GM21619 (cell line): ENCODE results near the gene DGKB.

Experiments
- ATAC-seq: cut with Tn5 transposase; IDR thresholded peaks from one replicate; pipeline ENCODE4 v1.9.1; 2021; ENCODE audit not compliant: unreplicated experiment

Gene DGKB

DNA sequence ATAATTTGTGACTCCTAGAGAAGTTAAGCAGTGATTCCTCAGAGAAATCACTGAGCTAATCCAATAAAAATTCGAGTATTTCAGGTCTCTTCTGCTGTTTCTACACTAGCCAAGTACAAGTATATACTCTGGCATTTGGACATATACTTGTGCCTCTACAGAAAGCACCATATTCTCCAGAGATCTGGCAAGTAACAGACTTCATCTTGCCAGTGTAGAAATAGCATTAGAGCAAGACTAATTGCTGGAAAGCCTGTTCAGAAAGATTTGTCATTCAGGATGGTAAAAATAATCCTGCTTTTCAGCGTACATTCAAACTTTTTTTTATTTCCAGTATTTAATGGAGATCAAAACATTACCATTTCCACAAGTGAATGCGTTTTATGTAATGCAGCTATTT lies 502.3 kb downstream of the DGKB start:
- no peak for ATAC-seq

DNA sequence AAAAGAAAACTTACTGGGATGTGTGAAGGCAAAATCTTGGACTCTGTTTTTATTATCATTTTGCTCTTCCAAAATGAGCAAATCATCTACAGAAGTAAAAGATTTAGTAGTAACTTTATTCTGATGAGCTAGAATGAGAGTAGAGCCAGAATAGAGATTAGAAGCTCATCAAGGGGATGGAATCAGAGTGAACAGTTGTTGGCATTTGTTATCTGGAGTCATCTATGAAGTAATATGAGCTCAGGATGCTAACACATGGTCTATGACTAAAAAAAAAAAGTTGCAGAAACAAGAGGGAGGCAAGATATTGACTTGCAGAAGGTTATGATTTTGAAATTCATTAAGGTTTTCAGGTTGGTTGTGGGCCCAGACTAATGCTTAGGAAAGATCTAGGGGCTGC lies 504.0 kb downstream of the DGKB start:
- no peak for ATAC-seq

DNA sequence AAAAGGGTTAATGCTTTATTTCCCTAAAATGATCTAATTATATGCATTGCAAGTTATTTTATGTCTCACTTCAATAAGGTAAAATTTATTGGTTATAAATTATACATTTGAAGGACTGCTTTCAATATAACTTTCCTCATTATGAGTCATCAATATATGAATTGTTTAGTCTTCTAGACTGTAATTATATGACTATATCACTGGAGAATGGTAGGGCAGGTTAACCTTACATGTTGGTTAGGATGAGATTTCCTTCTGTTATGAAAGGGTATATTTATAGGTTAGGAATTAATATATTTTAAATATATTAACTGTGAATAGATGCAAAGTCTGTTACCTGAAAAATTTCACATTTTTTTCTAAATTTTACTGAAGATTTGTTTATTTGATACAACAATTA lies 506.7 kb downstream of the DGKB start:
- no peak for ATAC-seq

DNA sequence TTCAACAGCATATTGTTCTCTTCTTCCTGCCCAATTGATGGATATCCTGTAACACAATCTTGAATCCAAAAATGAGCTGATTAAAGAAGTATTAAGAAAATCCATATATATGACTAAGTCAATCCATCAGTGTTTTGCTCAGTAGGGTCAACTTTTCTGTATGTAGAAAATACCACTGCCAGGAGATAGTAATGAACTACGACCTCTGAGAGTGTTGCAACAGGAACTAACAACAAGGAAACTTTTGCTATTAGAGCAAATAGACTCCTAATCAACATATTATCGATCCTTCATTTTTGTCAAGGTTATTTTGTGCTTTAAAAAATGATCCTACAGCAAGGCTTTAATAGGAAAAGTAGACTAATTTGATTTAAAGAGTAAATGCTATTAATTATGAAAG lies 507.8 kb downstream of the DGKB start:
- no peak for ATAC-seq

DNA sequence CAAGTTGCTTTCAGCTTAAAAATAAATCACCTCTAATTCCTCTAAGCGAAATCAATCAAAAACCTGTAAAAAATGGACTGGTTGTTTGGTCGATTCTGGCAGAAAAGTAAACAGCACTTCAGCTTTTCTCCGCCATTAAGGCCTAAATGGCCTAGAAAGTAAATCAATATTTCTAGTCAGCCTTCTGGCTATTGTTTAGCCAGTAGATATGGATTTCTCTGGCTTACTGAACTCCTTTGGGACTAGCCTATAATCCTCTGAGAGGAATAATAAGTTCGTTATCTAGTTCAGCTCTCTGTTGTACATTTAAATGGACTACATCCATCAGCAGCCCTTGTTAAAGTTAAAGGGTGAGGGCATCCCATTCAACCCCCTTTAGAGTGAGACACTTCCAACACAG lies 513.0 kb downstream of the DGKB start:
- no peak for ATAC-seq

DNA sequence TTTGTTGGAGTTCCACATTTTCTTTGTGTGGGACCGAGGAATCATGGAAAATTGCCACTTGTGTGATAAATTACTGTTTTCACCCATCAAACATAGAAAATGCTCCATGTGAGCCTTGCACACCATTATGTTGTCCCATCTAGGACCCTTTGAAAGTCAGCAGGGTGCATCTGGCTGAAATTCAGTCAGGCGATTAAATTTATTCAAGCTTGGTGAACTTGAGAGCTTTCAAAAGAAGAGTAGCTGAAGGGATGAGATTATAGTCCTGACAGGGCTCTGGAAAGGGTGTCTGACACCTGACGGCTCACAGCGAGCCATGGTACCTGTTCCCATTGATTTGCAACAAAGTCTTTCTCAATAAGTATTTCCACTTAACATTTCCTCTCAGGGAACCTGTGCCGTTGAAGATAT lies 513.4 kb downstream of the DGKB start:
- no peak for ATAC-seq

DNA sequence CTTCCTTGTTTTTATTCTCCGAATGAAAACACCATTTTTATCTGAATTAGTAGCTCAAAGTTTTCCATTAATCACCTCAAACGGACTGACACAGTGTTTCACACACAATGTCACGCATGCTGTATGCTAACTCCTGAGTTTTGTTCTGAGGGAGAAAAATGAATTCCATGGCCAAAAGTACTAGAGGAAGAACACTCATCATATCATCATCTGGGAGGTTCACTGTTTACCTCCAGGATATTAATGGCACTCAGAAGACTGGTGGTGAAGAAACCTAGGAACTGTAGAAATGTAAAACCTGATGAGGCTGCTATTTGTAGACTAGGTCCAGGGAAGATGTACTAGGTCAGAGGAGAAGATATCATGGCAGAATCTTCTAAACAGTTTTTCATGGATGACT lies 517.5 kb downstream of the DGKB start:
- ATAC-seq: no peak

DNA sequence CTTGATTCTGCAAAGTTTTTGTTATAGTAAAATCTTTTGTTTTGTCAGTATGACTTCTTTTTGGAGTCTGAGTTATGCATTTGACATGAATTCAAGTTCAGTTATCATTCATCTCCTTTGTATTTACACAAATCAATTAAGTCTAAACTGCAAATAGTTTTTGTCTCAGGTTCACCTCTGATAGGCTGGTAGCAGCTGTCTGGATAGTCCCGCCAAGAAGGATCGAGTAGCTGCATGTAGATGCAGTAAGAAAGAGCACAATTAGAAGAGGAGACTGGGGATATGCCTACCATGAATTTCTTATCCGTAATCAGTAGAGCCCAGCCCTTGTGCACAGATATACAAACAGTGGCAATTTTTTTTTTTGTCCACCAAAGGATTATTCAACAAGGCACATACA lies 520.6 kb downstream of the DGKB start:
- no peak for ATAC-seq

DNA sequence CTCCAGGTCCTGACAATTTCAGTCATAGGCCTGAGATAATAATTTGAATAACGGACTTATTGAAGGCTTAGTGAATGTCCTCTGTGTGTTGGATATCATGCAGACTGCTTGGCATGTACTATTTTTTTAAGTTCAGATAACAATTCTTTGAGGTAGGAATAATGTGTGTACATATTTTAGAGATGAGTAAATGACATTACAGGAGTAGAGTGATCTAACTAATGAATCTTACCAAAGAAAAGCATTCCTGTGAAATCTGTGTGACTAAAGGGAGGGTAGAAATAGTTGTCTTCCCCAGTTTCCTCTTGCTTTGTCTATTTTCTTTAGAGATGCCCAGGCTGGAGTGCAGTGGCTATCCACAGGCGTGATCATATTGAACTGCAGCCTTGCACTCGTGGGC lies 521.2 kb downstream of the DGKB start:
- no peak for ATAC-seq

DNA sequence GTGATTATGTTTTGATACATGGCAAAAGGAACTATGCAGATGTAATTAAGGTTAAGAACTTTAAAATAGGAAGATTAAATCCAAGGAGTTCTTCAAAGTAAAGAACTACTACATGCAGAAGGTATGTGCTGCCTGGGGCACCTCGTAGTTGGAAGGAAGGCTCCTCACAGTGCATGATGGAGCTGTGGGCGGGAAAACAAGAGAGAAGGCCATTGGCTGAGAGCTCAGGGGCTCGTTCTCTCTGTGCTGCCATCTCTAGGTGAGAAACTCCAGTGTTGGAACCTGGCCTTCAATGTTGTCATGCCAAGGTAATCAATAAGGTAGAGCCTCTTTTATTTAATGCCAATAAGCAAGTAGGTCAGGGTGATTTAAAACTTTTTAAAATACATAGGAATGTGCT lies 521.7 kb downstream of the DGKB start:
- ATAC-seq: no peak

DNA sequence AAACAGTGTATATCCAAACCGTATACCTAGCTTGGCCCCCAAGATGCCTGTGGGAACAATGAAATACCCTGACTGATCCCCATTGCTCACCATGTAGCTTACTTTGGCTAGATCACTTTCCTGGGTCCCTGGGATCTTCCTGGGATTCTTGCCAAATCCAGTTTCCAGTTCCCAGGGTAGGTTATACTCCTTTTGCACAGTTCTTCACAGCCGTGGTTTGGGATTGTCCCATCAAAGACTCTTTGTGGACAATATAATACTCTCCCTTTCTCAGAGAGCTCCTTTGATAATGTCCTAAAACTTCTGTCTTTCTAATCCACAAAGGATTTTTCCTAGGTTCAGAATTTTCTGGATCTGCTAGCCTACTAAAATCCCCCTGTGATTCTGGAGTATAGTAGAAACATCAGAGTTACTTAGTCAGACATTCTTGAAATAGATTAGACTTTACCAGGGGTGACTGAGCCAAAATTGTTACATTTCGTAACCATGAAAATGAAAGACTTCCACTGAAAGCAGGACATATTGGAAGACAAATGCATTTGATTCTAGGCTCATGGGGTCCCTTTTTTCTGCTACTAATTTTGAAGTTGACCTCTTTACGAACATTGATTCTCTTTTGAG lies 524.8 kb downstream of the DGKB start:
- ATAC-seq: no peak

DNA sequence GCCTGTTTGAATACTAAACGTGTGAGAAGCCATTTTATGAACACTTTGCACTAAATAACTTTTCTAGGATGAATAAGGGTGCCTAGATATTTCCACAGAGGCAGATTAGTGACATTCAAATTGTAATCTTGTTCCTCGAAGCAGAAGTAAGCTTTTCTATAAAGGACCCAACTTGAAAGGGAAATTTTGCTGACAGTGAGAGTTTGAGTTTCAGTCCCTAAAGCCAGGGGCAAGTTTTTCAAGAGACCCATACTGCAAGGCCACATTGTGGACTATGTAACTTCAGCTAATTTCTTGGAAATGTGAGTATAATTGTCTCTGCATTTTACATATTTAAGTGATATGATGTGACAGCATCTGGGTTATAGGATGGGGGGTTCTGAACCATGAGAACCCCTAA lies 525.8 kb downstream of the DGKB start:
- ATAC-seq: no peak

DNA sequence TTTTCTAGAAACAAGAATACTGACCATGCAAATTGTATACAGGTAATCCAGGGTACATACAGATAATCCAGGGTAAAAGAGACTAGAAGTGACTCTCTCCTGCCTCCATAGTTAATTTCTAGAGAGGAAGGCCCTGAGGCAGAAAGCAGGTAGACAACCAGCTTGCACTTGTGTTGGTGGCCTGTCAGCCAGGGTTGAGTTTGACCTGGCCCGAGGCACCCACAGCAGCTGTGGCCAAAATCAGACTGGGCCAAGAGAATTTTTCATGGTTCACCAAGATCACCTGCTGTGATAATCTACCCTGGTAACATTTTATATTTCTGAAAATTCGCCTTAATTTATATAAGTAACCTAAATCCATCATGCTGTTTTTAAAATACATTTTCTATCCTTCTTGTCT lies 526.6 kb downstream of the DGKB start:
- ATAC-seq: no peak

DNA sequence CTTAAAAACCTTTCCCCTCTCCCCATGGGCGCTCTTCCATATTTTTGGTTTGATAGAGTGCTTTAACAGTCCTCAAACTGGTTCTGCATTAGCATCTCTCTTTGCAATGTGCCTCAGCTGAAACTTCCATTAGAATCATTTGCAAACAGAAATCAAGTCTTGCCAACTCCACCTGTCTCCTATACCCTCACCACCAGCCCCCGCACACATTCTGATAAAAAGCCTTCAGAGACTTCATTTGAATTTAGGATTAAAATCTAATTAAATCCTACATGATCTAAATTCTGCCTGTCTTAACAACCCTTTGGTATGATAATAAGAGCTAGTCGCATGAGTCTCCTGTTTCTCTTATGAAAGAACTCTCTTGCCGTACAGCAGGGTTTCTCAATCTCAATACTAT lies 528.2 kb downstream of the DGKB start:
- ATAC-seq: no peak

DNA sequence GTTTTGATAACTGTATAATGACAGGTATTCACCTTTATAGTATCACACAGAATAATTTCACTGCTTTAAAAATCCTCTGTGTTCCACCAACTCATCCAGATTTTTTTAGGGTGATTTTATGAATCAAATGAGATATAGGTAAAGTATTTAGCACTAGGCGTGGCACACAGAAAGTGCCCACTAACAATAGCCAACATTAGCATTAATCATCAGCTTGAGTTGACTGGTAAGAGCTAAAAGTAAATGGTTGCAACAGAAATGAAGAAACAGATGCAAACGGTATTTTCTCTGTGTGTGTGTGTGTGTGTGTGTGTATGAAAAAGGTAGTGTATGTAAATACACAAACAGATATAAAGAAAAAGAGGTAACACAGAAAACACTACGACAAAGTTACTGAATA lies 534.3 kb downstream of the DGKB start:
- ATAC-seq: no peak

DNA sequence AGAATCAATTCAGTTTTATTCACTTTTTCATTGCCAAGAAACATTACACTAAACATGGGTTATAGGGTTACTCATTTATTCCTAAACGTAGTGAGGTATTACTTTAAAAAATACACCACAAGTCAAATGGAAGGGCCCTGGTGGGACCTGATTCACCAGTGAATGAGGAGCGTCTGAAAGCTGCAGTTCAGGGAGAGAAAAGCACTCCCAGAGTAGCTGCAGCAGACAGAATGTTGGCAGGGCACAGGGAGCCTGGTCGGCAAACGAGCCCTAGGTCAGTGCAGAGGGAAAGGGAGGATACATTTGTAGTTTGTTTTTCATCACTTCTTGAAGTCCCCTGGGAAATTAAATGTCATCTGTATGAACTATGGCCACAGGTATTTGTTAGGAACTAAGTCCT lies 551.4 kb downstream of the DGKB start:
- no peak for ATAC-seq

DNA sequence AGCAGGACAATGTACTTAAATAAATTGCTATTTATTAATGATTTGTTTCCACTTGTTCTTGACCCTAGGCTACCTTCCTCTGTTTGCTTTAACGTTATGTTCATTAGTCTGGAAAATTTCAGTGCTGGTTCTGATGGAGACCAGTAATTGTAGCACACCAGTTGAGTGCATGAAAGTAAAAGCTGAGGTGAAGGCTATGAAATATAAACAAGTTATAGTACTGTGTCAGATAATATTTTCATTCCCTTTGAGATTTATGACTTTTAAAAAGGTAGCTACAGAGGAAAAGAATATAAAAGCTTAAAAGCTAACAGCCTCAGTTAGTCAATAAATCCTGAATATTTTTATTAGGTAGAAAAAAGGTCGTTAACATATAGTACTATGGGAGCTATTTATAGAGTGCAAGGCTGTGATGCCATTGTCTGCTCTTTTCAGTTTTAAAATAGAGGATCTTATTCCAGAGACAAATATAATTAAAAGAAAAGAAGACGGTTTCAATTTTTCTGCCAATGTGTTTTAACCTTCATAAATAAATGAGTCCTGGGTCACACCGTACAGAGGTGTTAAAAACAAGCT lies 561.3 kb downstream of the DGKB start:
- ATAC-seq: no peak

DNA sequence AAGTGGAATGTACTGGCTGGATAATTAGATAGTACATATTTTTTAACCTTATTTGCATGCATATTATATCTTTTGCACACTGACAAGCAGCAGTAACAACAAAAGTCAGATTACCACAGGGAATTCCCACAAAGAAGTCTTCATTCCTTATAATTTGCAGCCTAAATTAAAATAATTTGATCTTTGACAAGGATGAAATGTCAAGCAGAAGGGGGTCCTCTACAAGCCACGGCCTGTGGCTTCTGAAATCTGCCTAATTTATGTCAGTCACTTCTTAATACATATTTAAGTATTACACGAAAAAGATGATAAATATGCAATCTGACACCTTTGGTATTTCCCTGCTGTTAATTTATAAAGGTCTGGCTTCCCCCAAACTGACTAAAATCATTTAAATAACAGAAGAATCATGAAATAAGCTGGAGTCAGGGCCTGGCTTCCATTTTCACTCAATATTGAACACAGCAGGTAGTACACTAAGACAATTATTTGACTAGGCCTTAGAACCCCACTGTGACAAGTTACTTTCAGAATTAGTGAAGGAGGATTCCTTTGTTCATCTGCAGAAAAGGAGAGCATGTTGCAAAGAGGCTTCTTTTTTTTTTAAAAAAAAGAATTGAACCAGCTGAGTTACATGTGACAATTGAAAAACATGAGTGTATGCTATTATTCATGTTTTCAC lies 562.0 kb downstream of the DGKB start:
- ATAC-seq: no peak

DNA sequence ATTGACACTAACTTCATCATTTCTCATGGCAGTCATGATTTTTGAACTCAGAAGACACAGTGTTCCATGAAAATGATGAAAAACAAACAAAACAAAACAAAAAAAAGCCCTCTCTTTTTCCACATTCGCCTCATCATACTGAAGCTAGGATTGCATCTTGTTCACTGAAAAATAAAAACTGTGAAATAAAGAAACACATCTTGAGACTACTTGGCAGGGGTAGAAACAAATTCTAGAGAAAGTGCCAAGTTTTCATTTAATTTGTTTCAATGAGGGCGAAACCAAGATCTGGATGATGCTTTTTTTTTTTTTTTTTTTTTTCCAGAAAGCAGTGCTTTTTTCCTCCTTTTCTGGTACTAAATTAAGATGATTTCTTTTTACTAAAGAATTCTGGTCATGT lies 562.7 kb downstream of the DGKB start:
- no peak for ATAC-seq

DNA sequence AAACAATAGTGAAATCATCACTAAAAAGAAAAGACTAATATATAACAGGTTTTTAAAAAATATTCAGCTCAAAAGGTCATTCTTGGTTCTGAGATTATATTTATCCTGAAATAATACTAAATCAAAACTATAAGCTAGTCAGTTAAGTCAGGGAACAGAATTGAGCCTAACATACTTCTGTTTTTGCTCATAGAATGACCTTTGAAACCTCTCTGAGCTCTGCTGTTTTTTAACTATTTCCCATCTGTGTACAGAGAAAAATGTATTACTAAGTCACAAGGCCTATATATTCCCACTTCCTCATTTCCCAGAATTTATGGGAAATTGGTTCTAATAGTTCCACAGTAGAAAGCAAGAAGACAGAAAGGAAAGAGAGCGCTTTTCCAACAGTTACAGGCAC lies 566.3 kb downstream of the DGKB start:
- ATAC-seq: no peak

DNA sequence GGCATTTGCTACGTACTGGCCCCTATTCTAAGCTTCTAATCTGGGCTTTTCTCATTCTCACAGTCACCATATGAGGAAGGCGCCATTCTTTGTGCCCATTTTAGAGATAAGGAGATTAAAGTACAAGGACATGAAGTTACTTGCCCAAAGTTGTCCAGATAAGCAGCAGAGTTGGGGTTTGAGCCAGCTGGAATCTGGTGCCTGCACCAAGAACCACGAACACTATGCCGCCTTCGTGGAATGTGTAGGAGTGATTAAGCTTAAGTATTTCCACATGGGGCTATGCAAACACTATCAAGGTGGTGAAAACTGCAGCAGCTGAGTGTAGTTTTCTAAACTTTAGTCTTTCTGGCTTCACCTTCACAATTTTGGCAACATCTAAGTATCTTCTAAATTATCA lies 570.4 kb downstream of the DGKB start:
- no peak for ATAC-seq

DNA sequence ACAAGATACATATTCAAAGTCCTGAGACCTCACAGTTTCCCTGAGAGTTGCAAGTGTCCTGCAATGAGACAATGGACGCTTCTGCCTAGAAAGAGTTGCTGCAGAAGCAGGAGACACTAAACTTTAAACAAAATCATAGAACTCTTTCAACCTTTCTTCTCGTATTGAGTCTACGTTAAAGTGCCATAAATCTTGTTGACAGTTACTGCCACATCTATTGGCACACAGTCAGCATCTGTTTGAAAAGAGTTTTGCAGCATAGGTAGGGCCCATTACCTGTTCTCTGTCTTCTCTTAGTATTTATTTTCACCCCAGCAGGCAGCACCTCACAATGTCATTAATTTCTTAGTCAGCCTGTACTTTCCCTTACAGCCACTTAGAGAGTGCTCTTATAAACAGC lies 577.8 kb downstream of the DGKB start:
- no peak for ATAC-seq

DNA sequence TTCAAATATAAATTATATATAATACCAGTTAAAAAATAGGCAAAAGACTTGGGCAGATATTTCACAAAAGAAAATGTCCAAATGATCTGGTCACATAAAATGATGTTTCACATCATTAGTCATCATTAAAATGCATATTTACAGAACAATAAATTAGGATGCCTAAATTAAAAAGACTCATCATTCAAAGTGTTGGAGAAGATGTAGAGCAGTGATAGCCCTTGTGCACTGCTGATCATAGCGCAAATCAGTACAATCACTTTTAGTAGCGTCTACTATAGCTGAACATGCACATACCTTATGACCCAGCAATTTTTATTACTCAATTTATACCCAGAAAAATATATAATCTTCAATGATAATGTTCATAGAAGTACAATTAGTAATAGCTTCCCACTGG lies 579.8 kb downstream of the DGKB start:
- ATAC-seq: no peak
